PC-3 (cell line): Measurements from ENCODE around the gene TMEM184B. TPM values are rescaled to one million over a fixed set of nuclear protein-coding genes. Genes with fewer than 3 reads are reported as not detected.

Source experiments
- ATAC-seq: fragments of 200-7000 bp; cut with Tn5 transposase; 2 replicates; pipeline ENCODE4 v1.9.1; 2020; ENCODE audit warnings: mild to moderate bottlenecking, moderate library complexity
- BruUV-seq: library from RNA; stranded (reverse); fragments of 400-500 nt; replicated peaks from 2 replicates; lab custom pipeline; 2021; lab: Mats Ljungman, UMichigan
- CTCF ChIA-PET: fragments of 300-600 bp; sonication (Branson Sonifier 250); formaldehyde crosslinking; loops from one replicate; lab custom pipeline; 2022; ENCODE audit warnings: antibody characterized with exemption; lab: Charles Lee
- POLR2A ChIA-PET: fragments of 300-600 bp; sonication (Branson Sonifier 250); formaldehyde crosslinking; loops from one replicate; lab custom pipeline; 2022; ENCODE audit warnings: antibody characterized with exemption; ENCODE audit not compliant: unreplicated experiment; lab: Charles Lee
- DNase-seq: peaks from one replicate; pipeline ENCODE4 v3.0.0-alpha.2; 2015
- H2AFZ ChIP-seq: fragments of 300-600 bp; sonication (generic); 2 replicates; pipeline ENCODE4 v1.6.0; 2016; ENCODE audit warnings: antibody characterized with exemption, low read length
- H3F3A ChIP-seq: fragments of 300-600 bp; sonication (generic); one replicate; pipeline ENCODE4 v1.6.0; 2017; ENCODE audit warnings: antibody characterized with exemption, low read length, control low read depth, mild to moderate bottlenecking; ENCODE audit not compliant: unreplicated experiment
- H3K27ac ChIP-seq: fragments of 300-600 bp; sonication (generic); 2 replicates; pipeline ENCODE4 v1.5.1; 2016; ENCODE audit warnings: mild to moderate bottlenecking, low read length
- H3K27me3 ChIP-seq: fragments of 300-600 bp; sonication (generic); 2 replicates; pipeline ENCODE4 v1.6.1; 2016; ENCODE audit warnings: low read length, mixed read lengths
- H3K36me3 ChIP-seq: fragments of 300-600 bp; sonication (generic); 2 replicates; pipeline ENCODE4 v1.6.1; 2016; ENCODE audit warnings: low read depth, mixed run types, low read length, mixed read lengths
- H3K4me1 ChIP-seq: fragments of 300-600 bp; sonication (generic); 2 replicates; pipeline ENCODE4 v1.5.1; 2016; ENCODE audit warnings: low read length; ENCODE audit not compliant: insufficient read depth
- H3K4me2 ChIP-seq: fragments of 300-600 bp; sonication (generic); 2 replicates; pipeline ENCODE4 v1.6.0; 2016; ENCODE audit warnings: low read length
- H3K4me3 ChIP-seq: fragments of 300-600 bp; sonication (generic); 2 replicates; pipeline ENCODE4 v1.5.1; 2016; ENCODE audit warnings: mild to moderate bottlenecking, low read length, mixed read lengths
- H3K79me2 ChIP-seq: fragments of 300-600 bp; sonication (generic); 2 replicates; pipeline ENCODE4 v1.6.1; 2017; ENCODE audit warnings: low read length, mixed read lengths
- H3K9ac ChIP-seq: fragments of 300-600 bp; sonication (generic); 2 replicates; pipeline ENCODE4 v1.6.0; 2016; ENCODE audit warnings: mild to moderate bottlenecking, low read length
- H3K9me2 ChIP-seq: fragments of 300-600 bp; sonication (generic); replicated peaks from 2 replicates; pipeline ENCODE4 v1.6.1; 2016; ENCODE audit warnings: mixed run types, low read length, mixed read lengths
- H3K9me3 ChIP-seq: fragments of 300-600 bp; sonication (generic); 2 replicates; pipeline ENCODE4 v1.6.1; 2016; ENCODE audit warnings: low read length, mixed read lengths
- H4K20me1 ChIP-seq: fragments of 300-600 bp; sonication (generic); 2 replicates; pipeline ENCODE4 v1.6.1; 2016; ENCODE audit warnings: low read length, mixed read lengths
- EZH2 ChIP-seq: fragments of 300-600 bp; sonication (generic); IDR thresholded peaks from one replicate; pipeline ENCODE4 v1.6.1; 2017; ENCODE audit warnings: antibody characterized with exemption, mild to moderate bottlenecking, low read length; ENCODE audit not compliant: unreplicated experiment
- EZH2phosphoT487 ChIP-seq: fragments of 300-600 bp; sonication (generic); IDR thresholded peaks from 2 replicates; pipeline ENCODE4 v1.6.1; 2018; ENCODE audit warnings: mild to moderate bottlenecking, antibody characterized with exemption, low read length, borderline replicate concordance
- intact Hi-C: fragments of 100-400 bp; cut with micrococcal nuclease; formaldehyde crosslinking; loops from 2 replicates; pipeline ENCODE4 v1.9.0; 2023
- total RNA-seq: library from RNA; depleted of rRNA; stranded (reverse); fragments of >200 nt; gene quantifications from 2 replicates; pipeline ENCODE4 v1.2.3, GENCODE V29; 2014
- TF ChIP-seq, protein P1 (sequence below): fragments of 300-600 bp; sonication (generic); conservative IDR thresholded peaks from 2 replicates; pipeline ENCODE4 v1.5.1; 2017; ENCODE audit warnings: antibody characterized with exemption, low read depth, mild to moderate bottlenecking, low read length

TMEM184B gene
- total RNA-seq, 1 experiment from 2014 or later, result 37.5 TPM

DNA sequence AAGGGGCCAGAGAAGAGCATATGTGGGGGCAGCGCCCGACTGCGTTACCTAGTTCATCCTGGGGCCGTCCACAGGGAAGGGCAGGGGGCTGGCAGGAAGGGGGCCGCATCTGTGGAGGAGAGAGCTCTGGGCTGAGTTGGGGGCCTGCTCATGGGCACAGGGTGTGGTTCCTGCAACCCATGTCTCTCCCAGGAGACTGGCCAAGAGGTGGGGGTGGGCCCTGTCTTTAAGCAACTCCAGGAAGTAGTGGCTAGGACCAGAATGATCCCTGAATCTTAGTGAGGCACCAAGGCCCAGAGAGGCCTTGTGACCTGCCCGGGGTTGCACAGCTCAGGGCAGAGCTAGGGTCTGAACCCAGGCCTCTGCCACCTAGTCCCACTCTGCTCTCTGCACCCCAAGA lies 22.5 kb upstream of the TMEM184B start:
- no peak overlapping the region for H2AFZ ChIP-seq
- no peaks in the 10 kb centered on the region for H3K9me2 ChIP-seq
- no peaks in the 10 kb centered on the region for H3K27me3 ChIP-seq
- intact Hi-C loops, result no loop called here
- H3K9ac ChIP-seq, result no peak overlapping the region
- no peaks in the 10 kb centered on the region for H4K20me1 ChIP-seq
- DNase-seq (no peak), ATAC-seq (no peak)
- H3F3A ChIP-seq, result peaks cover 3% of the 10 kb centered on the region
- H3K4me1 ChIP-seq, result peaks cover 27% of the 10 kb centered on the region
- ChIA-PET CTCF (no interaction called here), POLR2A (interaction anchor here (0.7 kb wide), 1 partner anchor 103 kb away, joined by 4 read pairs; no protein-coding TSS in a partner anchor)
- H3K9me3 ChIP-seq, result no peaks in the 10 kb centered on the region
- H3K79me2 ChIP-seq, result peaks cover 12% of the 10 kb centered on the region; the same call in 1 of the 2 replicates
- no peak overlapping the region for H3K4me2 ChIP-seq
- no peak overlapping the region for H3K27ac ChIP-seq
- H3K4me3 ChIP-seq, result no peak overlapping the region
- peaks cover 48% of the 10 kb centered on the region for H3K36me3 ChIP-seq
- TF ChIP-seq, protein P1, sequence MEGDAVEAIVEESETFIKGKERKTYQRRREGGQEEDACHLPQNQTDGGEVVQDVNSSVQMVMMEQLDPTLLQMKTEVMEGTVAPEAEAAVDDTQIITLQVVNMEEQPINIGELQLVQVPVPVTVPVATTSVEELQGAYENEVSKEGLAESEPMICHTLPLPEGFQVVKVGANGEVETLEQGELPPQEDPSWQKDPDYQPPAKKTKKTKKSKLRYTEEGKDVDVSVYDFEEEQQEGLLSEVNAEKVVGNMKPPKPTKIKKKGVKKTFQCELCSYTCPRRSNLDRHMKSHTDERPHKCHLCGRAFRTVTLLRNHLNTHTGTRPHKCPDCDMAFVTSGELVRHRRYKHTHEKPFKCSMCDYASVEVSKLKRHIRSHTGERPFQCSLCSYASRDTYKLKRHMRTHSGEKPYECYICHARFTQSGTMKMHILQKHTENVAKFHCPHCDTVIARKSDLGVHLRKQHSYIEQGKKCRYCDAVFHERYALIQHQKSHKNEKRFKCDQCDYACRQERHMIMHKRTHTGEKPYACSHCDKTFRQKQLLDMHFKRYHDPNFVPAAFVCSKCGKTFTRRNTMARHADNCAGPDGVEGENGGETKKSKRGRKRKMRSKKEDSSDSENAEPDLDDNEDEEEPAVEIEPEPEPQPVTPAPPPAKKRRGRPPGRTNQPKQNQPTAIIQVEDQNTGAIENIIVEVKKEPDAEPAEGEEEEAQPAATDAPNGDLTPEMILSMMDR, result no peak
- TF ChIP-seq EZH2 (no peak), EZH2phosphoT487 (no peak)
- no TSS peak for BruUV-seq

DNA sequence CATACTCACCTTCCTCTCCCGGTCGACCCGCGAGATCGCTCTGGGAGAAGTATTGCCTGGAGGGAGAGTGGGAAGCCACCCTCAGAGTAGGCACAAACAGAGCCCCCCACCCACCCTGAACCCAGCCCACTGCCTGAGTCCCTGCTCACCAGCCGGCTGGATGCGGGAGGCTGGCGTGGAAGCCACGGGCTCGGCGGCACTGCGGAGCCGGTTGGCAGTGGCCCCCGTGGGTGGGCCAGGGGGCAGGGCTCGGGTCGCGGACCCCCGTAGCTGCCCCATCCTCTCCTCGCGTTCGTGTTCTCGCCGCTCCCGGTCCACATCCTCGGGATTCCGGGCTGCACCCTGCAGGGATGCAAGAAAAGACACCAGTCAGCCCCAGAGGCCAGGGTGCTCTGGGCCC lies 21.4 kb upstream of the TMEM184B start:
- no TSS peak for BruUV-seq
- Histone ChIP-seq H3K79me2 (peaks cover 12% of the 10 kb centered on the region; the same call in 1 of the 2 replicates), H3K4me1 (peaks cover 15% of the 10 kb centered on the region), H3K36me3 (peaks cover 41% of the 10 kb centered on the region), H3K9me3 (no peaks in the 10 kb centered on the region), H2AFZ (no peak overlapping the region), H3K27me3 (no peaks in the 10 kb centered on the region), H4K20me1 (no peaks in the 10 kb centered on the region), H3K9ac (no peak overlapping the region), H3K27ac (no peak overlapping the region), H3K4me3 (no peak overlapping the region), H3K9me2 (no peaks in the 10 kb centered on the region), H3K4me2 (no peak overlapping the region), H3F3A (peaks cover 3% of the 10 kb centered on the region)
- DNase-seq, result no peak
- intact Hi-C loops, result no loop called here
- POLR2A ChIA-PET, result no interaction called here
- no peak for ATAC-seq
- CTCF ChIA-PET, result no interaction called here
- no peak for TF ChIP-seq EZH2
- no peak for TF ChIP-seq EZH2phosphoT487
- TF ChIP-seq, protein P1, result no peak

DNA sequence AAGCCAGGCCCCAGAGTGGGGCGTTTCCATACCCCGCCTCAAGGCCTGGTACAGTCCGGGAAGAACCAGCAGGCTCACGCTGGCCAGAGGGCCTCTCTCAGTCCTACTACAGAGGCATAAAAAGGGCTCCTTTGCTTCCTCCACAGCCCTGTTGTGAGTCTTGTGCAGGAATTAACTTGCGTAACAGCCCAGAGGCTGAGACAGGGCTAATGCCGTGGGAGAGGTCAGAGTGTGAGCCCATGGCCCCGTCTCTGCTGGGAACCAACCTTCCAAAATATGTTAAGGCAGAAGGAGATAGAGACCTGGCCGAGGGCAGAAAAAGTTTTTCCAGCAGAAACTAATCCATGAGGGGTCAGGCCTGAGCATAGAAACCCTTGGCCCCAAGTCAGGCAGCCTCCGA lies 19.9 kb upstream of the TMEM184B start:
- H3K9ac ChIP-seq, result no peak overlapping the region
- no TSS peak for BruUV-seq
- H3K9me3 ChIP-seq, result no peaks in the 10 kb centered on the region
- TF ChIP-seq, protein P1, result no peak
- TF ChIP-seq EZH2, result no peak
- TF ChIP-seq EZH2phosphoT487, result no peak
- no peak overlapping the region for H2AFZ ChIP-seq
- no peak overlapping the region for H3K27ac ChIP-seq
- no peak overlapping the region for H3K4me3 ChIP-seq
- intact Hi-C loops, result no loop called here
- H3K9me2 ChIP-seq, result no peaks in the 10 kb centered on the region
- peaks cover 9% of the 10 kb centered on the region; the same call in 1 of the 2 replicates for H3K79me2 ChIP-seq
- H3K27me3 ChIP-seq, result no peaks in the 10 kb centered on the region
- ATAC-seq (no peak), DNase-seq (no peak)
- CTCF ChIA-PET, result no interaction called here
- no peaks in the 10 kb centered on the region for H4K20me1 ChIP-seq
- H3K4me2 ChIP-seq, result no peak overlapping the region
- H3K4me1 ChIP-seq, result peaks cover 3% of the 10 kb centered on the region; the same call in 1 of the 2 replicates
- H3F3A ChIP-seq, result no peaks in the 10 kb centered on the region
- peaks cover 34% of the 10 kb centered on the region for H3K36me3 ChIP-seq
- POLR2A ChIA-PET, result no interaction called here
